Hematopoietic multipotent progenitor cell (in vitro differentiated cells): ENCODE data around the gene OGT. TPM values are rescaled to one million over a fixed set of nuclear protein-coding genes. Genes with fewer than 3 reads are reported as not detected.
"Not testable (repeated sequence)": the region's sequence is repeated elsewhere in the genome, so short reads cannot be mapped to it uniquely, and the experiment has no call there.

ENCODE experiments used
- DNase-seq, 3 donors: peaks; one replicate each; pipeline ENCODE4 v3.0.0-alpha.2; 2011 to 2015; ENCODE audit warnings: low read depth in 2 of 3, low spot score in 2 of 3
- total RNA-seq: library from RNA; depleted of rRNA; stranded (reverse); fragments of >200 nt; gene quantifications from one replicate; pipeline ENCODE4 v1.2.3, GENCODE V29; 2012

The OGT gene
- total RNA-seq, 1 donor, result 295 TPM

- no peak for DNase-seq
Measured at GRCh38 chrX:71579136-71579989, 46.5 kb downstream of the OGT start.

- no peak for DNase-seq
Measured at GRCh38 chrX:71579990-71580380, 47.1 kb downstream of the OGT start.

GRCh38 chrX:71581210-71581609, 48.3 kb downstream of the OGT start:
- no peak for DNase-seq

GRCh38 chrX:71586929-71587328, 54.0 kb downstream of the OGT start:
- DNase-seq, result no peak

- DNase-seq, result not testable (repeated sequence)
Measured at GRCh38 chrX:71593210-71593609, 60.3 kb downstream of the OGT start.

GRCh38 chrX:71599965-71600364, 67.1 kb downstream of the OGT start:
- no peak for DNase-seq

- DNase-seq, result no peak
Measured at GRCh38 chrX:71603618-71604017, 70.7 kb downstream of the OGT start.

GRCh38 chrX:71604141-71604540, 71.2 kb downstream of the OGT start:
- no peak for DNase-seq

- DNase-seq, result no peak
Measured at GRCh38 chrX:71604796-71605568, 72.1 kb downstream of the OGT start.

- DNase-seq, result no peak
Measured at GRCh38 chrX:71606536-71607216, 73.8 kb downstream of the OGT start.

GRCh38 chrX:71607488-71607887, 74.6 kb downstream of the OGT start:
- DNase-seq, result no peak

GRCh38 chrX:71609095-71609750, 76.3 kb downstream of the OGT start:
- no peak for DNase-seq

GRCh38 chrX:71611736-71612135, 78.8 kb downstream of the OGT start:
- not testable (repeated sequence) for DNase-seq

- DNase-seq, result no peak
Measured at GRCh38 chrX:71612256-71612655, 79.4 kb downstream of the OGT start.

- DNase-seq, result no peak
Measured at GRCh38 chrX:71615056-71615455, 82.2 kb downstream of the OGT start.

- no peak for DNase-seq
Measured at GRCh38 chrX:71615954-71616353, 83.0 kb downstream of the OGT start.

- no peak for DNase-seq
Measured at GRCh38 chrX:71616672-71617529, 84.0 kb downstream of the OGT start.

- DNase-seq, result no peak
Measured at GRCh38 chrX:71617742-71618141, 84.8 kb downstream of the OGT start.

GRCh38 chrX:71618303-71618721, 85.4 kb downstream of the OGT start, which contains the start of gene CXCR3:
TSS of gene CXCR3 (minus strand) at chrX:71618511. CDS start at chrX:71618449, 62 bp downstream.
- peak in 2 of 3 donors; percentile 33 to 54 for DNase-seq

GRCh38 chrX:71618787-71619186, 85.9 kb downstream of the OGT start:
- no peak for DNase-seq
